Measurements from ENCODE around the gene GKN1.
A peak's percentile ranks its signal among the peaks of the same experiment; 100 is the strongest.
"Not testable (repeated sequence)": the region's sequence is repeated elsewhere in the genome, so short reads cannot be mapped to it uniquely, and the experiment has no call there.

Gene GKN1, protein sequence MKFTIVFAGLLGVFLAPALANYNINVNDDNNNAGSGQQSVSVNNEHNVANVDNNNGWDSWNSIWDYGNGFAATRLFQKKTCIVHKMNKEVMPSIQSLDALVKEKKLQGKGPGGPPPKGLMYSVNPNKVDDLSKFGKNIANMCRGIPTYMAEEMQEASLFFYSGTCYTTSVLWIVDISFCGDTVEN

DNA sequence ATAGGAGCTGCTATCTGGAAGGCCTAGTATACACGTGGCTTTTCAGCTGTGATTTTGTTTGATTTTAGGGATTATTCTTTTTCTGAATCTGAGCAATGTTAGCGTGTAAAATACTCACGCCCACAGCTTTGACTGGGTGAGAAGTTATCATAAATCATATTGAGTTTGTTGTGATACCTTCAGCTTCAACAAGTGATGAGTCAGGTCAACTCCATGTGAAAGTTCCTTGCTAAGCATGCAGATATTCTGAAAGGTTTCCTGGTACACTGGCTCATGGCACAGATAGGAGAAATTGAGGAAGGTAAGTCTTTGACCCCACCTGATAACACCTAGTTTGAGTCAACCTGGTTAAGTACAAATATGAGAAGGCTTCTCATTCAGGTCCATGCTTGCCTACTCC lies at the start of gene GKN1:
GKN1 (plus strand) TSS at position 386 of the 400 bp plus-strand sequence. CDS start 42 bp downstream, outside the sequence.
- no peak for DNase-seq

DNA sequence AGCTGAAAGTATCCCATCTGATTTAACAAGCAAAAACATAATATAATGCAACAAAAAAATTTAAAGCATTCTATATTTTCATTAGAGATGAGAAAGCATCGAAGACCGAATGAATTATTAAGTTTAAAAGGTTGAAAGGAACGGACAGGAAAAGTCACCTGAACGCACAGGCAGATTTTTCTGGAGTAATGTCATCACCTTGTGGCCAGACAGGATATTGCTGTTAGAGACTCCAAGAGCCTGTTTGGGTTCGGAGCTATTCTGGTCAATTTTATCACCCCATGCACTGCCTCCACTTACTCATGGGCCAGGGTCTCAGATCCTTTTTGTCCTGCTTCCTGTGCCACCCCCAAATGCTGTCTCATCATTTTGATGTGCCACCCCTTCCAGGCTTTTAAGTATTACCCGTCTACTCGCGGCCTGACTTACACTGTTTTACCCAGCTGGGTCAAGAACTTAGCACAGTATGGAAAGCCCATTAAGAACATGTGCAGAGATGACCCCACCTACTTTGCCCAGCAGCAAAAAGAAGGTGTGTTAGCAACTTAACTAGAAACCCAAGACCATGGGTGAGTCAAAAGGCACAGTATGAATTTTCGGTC lies 49.0 kb upstream of the GKN1 start:
- DNase-seq = peak; percentile 65

DNA sequence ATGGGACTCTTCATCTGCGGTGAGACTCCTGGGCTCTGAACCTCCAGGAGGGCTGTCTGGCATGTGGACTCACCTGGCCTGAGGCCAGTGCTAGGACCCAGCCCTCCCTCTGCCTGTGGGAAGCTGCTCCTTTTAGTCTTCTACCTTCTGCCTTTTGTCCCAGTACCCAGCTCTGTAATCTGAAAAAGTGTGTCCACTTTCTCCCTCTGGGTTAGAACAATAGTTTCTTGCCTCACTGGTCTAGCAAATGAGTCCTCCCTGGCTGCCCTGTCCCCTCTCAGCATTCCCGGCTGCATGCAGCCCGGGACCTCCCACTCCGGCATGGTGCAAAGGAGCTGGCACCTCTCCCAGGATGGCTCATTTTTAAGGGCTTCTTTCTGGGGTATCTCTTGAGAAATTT lies 47.6 kb upstream of the GKN1 start:
- no peak for DNase-seq

DNA sequence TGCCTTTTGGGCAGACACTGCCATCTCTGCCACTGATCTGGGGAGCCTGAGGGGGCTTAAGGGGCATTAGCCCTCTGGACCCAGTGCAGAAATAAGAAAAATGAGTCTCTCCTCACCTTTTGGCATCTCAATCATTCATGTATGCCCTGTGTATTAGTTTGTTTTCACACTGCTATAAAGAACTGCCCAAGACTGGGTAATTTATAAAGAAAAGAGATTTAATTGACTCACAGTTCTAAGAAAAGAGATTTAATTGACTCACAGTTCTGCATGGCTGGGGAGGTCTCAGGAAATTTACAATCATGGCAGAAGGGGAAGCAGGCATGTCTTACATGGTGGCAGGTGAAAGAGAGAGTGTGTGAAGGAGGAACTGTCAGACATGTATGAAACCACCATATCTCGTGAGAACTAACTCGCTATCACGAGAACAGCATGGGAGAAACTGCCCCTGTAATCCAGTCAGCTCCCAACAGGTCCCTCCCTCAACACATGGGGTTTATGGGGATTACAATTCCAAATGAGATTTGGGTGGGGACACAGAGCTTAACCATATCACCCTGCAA lies 43.2 kb upstream of the GKN1 start:
- DNase-seq = no peak

DNA sequence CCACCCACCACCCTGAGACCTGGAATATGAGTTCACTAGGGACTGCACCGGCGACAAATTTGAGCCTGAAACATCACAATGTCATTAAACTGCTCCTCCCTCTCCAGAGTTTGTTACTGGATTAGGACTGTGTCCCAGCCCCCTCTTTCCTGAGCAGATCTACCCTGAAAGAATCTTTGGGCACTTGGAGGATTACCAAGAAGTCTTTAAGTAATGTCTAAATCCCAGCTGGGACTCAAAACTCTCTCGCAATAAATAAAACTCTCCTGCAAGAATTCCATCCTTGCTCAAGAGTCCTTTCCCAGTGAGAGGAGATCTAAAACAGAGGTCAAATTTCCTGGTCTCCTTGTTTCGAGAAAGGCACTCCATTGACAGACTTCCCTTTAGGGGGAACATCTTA lies 42.6 kb upstream of the GKN1 start:
- no peak for DNase-seq

DNA sequence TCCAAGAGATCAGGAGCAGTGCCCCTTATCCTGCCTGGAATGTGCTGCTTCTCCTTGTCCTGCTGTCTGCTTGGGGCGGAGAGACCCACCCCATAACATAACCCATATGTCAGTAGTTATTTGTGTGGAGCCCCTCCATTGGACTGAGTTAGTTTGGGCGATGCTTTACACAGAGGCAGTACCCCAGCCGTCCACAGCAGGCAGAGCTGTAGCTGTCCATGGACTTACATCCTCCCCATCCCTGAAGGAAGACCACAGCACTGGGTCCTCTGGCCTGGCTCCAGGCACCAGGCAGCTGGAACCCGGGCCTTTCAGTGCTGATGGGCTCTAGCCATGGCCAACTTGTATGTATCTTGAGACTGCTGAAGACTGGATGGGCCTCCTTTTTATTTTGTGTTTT lies 42.0 kb upstream of the GKN1 start:
- DNase-seq = no peak

DNA sequence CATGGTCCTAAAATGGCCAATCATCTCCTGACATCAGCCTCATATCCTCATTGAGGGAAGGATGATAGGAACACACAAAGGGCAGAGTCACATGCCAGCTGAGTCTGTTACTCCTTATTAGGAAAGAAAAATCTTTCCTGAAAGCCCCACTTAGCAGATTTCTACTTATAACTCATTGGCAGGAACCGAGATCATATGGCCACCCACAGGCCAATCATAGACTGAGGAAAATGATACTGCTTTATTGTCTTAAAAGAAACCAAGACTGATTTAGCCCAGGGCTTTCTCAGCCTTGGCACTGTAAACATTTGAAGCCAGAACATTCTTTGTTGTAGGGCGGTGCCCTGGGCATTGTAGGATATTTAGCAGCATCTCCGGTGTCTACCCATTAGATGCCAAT lies 40.4 kb upstream of the GKN1 start:
- no peak for DNase-seq

DNA sequence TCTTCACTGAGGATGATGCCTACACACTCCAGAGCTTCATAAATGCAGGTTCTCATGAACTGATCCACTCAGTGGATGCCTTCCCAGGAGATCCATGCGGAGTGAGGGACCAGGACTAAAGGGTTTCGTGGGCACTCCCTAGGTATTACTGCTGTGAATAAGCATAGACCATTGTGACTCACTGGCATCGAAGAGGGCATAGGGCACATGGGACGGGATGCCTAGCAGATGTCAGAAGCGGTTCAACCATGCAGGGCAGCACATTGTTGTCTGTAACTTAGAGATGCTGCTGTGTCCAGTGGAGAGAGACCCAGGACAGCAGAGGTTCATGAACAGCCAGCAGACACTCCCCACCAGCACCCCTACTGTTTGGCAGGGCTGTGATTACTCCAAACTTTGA lies 39.0 kb upstream of the GKN1 start:
- no peak for DNase-seq

DNA sequence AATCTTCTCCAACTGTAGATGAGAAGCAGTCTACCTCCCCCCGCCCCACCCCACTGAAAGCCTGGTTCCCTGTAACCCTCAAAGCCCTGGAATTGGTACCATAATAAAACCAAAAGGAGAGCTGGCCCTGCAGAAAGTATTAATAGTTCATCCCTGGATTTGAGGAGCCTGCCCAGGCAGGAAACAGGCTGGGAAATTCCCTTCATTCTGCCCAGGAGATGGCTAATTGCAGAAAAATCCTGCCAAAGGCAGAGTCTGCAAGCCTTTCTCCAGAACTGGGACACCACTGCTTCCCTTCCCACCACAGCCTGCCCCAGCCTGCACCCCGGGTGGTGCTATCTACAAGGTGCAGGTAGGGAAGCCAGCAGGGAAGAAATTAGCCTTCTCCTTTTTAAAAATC lies 38.0 kb upstream of the GKN1 start:
- DNase-seq = no peak

DNA sequence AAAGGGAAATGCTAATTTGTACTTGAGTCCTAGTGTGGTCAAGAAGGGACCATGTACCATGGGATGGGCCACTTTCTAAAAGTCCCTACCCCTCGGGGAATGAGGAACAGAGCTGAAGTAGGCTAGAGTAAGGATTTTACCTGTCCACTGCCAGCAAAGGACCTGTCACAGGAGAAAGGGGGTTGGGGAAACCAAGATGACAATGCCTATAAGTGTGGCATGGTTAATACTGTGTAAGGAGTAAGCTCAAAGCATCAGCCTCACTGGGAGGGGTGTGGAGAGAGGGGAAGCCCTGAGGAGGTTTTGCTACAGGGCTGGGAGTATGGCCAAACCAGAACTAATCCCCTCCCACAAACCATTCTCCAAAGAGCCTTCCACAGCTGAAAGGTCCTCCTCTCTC lies 37.5 kb upstream of the GKN1 start:
- DNase-seq = no peak

DNA sequence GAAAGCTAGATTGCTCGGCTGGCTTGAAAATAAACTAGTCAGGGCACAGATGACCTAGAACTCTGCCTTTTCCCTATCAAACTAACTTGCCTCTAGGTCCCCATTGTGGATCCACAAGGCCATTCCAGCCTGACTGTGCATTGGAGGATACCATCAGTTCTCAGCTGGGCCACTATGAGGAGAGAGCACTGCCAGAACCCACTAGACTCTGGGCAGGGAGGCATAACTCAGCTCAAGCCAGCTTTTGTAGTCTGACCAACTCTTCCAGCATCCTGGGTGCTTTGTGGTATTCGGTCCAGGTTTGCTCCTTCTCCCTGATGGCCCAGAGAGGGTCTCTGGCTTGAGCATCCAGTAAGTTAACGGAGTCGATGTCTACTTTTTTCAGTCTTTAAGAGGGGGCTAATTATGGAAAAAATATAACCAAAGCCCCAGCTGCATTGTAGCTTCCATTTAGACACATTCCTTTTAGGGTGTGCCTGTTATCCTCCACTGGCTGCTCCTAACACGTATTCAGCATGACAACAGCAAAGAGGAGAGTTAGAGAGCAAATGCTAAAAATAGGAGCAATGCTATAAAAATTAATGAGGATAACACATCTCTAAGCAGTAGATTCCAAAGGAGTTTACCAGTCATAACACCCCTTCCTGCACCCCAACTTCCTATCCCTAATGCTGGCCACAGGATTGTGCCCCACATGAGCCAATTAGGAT lies 36.9 kb upstream of the GKN1 start:
- no peak for DNase-seq

DNA sequence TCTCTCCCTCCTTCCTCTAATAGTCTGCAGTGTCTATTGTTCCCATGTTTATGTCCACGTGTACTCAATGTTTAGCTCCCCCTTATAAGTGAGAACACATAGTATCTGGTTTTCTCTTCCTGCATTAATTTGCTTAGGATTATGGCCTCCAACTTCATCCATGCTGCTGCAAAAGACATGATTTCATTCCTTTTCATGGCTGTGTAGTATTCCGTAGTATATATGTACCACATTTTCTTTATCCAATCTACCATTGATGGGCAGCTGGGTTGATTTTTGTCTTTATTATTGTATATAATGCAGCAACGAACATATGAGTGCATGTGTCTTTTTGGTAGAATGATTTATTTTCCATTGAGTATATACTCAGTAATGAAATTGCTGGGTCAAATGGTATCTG lies 35.5 kb upstream of the GKN1 start:
- no peak for DNase-seq

DNA sequence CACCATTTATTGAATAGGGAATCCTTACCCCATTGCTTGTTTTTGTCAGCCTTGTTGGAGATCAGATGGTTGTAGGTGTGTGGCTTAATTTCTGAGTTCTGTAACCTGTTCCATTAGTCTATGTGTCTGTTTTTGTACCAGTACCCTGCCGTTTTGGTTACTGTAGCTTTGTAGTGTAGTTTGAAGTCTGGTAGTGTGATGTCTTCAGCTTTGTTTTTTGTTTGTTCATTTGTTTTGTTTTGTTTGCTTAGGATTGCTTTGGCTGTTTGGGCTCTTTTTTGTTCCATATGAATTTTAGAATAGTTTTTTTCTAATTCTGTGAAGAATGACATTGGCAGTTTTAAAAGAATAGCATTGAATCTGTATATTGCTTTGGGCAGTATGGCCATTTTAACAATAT lies 34.5 kb upstream of the GKN1 start:
- no peak for DNase-seq

DNA sequence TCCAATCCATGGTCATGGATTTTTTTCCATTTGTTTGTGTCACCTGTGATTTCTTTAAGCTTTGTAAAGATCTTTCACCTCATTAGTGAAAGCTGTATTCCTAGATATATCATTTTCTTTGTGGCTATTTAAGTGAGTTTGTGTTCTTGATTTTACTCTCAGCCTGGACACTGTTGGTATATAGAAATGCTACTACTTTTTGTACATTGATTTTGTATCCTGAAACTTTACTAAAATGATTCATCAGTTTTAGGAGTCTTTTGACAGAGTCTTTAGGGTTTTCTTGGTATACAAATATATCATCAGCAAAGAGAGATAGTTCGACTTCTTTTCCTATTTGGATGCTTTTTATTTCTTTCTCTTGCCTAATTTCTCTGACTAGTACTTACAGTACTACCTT lies 34.1 kb upstream of the GKN1 start:
- DNase-seq = no peak

DNA sequence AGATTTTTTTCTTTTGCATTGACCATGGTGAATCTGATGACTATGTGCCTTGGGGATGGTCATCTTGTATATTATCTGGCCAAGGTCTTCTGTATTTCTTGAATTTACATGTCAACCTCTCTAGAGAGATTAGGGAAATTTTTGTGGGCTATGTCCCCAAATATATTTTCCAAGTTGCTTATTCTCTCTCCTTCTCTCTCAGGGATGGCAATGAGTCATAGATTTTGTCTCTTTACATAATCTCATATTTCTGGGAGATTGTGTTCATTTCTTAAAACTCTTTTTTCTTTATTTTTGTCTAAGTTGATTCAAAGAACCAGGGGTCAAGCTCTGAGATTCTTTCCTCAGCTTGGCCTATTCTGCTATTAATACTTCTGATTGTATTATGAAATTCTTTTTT lies 31.6 kb upstream of the GKN1 start:
- no peak for DNase-seq

DNA sequence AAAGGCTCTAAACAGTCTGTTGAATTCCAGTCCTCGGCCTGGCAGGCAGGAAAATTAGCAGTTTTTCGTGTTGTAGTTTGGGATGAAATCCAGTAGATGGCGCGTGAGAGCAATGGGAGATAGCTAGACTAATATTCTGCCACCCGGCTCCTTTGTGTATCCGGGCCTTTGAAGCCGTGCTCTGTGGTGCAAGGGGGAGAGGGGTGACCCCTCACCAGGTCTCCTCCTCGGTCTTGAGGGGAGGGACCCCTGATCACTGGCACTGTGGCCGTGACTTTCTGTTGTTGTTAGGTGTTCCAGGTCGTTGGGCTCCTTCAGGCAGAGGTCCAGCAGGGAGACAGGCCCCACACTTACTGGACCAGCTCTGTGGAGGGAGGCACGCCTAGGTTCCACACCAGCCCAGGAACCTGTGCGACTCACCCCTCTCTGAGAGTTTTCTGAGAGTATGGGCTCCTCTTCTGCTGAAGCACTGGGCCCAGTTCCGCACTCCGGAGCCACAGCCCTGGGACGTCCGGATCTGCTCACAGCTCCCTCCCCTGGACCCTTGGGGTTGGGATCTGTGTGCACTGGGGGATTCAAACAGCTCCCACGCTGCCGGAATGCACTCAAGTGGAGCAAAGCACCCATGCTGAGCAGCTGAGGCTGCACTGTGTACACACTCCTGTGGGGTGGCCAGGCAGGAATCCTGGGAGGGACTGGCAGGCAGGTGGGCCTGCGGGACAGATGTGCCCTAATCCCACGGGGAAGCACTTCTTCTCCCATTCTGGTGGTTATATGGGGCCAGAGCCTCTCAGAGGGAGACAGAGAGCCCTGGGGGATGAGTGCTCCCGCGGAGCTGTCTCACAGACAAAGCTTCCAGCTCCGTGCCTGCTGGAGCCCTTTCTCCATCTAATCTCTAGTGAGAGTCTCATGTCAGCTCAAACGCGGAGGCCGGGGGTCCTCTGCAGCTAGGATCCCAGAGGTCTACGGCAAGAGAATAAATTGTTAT lies 30.6 kb upstream of the GKN1 start:
- DNase-seq = peak; percentile 86

DNA sequence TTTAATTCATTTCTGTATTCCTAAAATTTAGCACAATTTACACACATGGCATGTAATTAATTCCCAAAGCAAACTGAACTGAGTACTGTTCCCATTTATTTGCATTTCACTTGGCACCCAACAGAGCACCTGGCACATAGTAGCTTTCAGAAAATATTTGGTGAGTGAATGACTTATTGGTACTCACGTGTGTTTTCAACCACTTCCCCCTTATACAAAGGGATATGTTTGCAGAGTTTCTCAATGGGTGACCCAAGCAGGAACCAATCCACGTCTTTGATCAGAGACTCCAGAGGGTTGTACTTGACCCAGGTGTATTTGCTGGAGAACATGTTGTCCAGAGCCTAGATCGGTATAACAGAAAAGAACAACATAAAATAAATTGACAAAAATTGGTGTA lies 28.3 kb upstream of the GKN1 start:
- peak; percentile 87 for DNase-seq

DNA sequence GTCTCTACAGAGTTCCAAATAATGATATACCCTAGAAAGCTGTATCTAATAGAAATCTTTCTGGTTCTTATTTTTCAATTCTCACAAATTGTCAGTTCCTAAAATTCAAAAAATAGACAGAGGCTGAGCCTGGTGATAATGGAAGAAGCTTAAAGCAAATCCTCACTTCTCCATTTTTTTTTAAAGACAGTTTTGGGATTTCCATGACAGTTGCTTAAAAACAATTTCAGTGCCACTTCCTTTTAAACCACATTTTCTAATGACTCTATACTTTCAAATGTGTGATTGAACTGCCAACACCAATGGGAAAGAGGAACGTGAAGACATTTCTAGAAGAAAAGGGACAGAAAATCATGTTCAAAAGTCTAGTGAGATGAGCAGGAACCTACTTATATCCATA lies 25.7 kb upstream of the GKN1 start:
- no peak for DNase-seq

DNA sequence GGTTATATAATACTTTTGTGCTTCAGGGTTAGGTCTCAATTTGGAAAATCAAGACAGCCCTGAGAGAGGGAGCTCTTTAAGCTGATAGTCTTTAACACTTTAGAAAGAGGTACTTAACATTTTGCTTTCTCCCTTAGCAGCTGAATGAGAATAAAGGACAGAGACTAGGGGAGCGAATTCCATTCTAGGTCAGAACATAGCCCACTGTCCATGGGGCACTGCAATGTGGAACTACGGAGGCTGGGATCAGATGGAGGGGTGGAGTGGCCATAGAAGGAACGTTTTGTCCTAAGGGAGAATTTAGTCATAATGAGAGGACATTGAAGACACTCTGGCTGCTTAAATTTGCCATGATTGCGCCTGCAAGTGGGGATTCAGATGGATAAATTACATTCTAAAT lies 22.5 kb upstream of the GKN1 start:
- DNase-seq = no peak

DNA sequence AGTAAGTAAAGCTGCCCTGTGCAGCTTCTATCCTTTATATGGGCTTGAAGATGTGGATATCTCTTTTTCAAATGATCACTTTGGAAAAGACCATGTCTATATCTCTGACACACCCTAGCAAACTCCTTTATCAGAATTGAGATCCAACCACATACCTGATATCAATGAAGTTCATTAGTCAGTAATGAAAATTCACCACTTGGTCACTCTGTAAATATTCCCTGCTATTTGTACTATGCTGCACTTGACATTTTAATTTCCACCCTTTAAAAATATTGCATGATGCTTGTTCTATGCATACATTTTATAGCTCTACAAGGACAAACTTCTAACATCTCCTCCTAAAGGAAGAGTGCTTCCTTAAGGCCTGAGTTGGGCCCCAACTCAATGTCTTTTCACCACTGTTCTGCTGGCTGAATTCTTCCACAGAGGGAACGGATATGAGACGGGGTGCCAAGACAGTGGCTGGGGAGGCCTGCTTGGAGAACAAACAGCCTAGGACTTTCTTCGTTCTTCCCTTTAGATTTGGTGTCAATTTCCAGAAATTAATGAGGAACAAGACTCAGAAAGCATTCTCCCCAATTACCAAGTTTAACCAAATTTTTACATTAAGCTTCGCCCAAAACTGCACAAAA lies 21.4 kb upstream of the GKN1 start, which contains the start of gene GKN2:
GKN2 (minus strand) TSS at position 7 of the 635 bp plus-strand sequence. CDS start 32 bp downstream, outside the sequence.
- no peak for DNase-seq

DNA sequence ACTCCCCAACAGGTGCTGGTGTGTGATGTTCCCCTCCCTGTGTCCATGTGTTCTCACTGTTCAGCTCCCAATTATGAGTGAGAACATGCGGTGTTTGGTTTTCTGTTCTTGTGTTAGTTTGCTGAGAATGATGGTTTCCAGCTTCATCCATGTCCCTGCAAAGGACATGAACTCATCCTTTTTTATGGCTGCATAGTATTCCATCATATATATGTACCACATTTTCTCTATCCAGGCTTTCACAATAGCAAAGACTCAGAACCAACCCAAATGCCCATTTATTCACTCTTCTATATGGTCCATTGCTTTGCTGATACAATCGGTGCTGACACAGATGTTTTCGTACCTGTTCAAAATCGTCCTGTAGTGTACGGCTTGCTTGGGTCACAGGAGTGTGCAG lies 19.0 kb upstream of the GKN1 start:
- not testable (repeated sequence) for DNase-seq

DNA sequence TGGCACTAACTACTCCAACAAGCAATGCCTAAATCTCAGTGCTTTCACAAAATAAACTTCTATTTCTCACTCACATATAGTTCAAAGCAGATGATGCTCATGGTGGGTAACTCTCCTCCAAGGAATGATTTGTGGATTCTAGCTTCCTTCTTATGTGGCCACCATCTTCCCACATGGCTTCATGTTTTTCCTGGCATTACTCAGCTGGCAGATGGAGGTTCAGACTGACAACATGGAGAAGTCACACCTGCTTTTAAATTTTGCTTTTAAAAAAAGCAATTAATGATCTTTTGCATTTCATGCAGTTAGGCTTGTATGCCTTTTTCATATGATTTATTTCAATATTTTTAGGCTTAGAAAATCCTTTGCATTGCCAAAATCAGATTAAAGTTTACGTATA lies 15.4 kb upstream of the GKN1 start:
- DNase-seq = no peak
